Peyer's patch (tissue), 4 donors: ENCODE results near the gene RYK. TPM values are rescaled to one million over a fixed set of nuclear protein-coding genes. Genes with fewer than 3 reads are reported as not detected.

Experiments
- DNase-seq, 3 donors: peaks; one replicate each; pipeline ENCODE4 v3.0.0-alpha.2; 2017 to 2019
- H3K27ac ChIP-seq, 4 donors: fragments of 200-600 bp; sonication (generic); one replicate each; pipeline ENCODE4 v1.5.1; 2016 to 2019
- H3K27me3 ChIP-seq, 2 donors: fragments of 200-600 bp; sonication (generic); one replicate each; pipeline ENCODE4 v1.5.1; 2019
- H3K36me3 ChIP-seq, 3 donors: fragments of 200-600 bp; sonication (generic); one replicate each; pipeline ENCODE4 v1.5.1; 2016 to 2019
- H3K4me1 ChIP-seq, 4 donors: fragments of 200-600 bp; sonication (generic); one replicate each; pipeline ENCODE4 v1.5.1; 2016 to 2019
- H3K4me3 ChIP-seq, 4 donors: fragments of 200-600 bp; sonication (generic); 1 replicate in 3 of 4; 2 replicates in 1 of 4; pipeline ENCODE4 v1.5.1; 2016 to 2019; ENCODE audit warnings: mild to moderate bottlenecking in 1 of 4
- H3K9me3 ChIP-seq, 4 donors: fragments of 200-600 bp; sonication (generic); one replicate each; pipeline ENCODE4 v1.5.1; 2016 to 2019; ENCODE audit warnings: mild to moderate bottlenecking in 1 of 4
- CTCF ChIP-seq, 6 experiments: fragments of 450-650 bp in 4 of 6; fragments of 200-600 bp in 2 of 6; sonication (generic) in 1 of 6; IDR thresholded peaks; one replicate each; pipeline ENCODE4 v1.5.1; 2017 to 2019; ENCODE audit warnings: antibody characterized with exemption in 6 of 6, mild to moderate bottlenecking in 3 of 6, moderate library complexity in 1 of 6
- POLR2A ChIP-seq, 2 donors: fragments of 450-650 bp; IDR thresholded peaks; one replicate each; pipeline ENCODE4 v1.5.1; 2017; ENCODE audit warnings: antibody characterized with exemption in 2 of 2, mild to moderate bottlenecking in 2 of 2, moderate library complexity in 2 of 2
- total RNA-seq, 4 donors: library from RNA; depleted of rRNA; stranded (reverse); fragments of >200 nt; gene quantifications; one replicate each; pipeline ENCODE4 v1.1.0, GENCODE V29; 2016

Gene RYK
- total RNA-seq, result 10 to 100 TPM; 24.3 to 71.4 (median 38.2) TPM

DNA sequence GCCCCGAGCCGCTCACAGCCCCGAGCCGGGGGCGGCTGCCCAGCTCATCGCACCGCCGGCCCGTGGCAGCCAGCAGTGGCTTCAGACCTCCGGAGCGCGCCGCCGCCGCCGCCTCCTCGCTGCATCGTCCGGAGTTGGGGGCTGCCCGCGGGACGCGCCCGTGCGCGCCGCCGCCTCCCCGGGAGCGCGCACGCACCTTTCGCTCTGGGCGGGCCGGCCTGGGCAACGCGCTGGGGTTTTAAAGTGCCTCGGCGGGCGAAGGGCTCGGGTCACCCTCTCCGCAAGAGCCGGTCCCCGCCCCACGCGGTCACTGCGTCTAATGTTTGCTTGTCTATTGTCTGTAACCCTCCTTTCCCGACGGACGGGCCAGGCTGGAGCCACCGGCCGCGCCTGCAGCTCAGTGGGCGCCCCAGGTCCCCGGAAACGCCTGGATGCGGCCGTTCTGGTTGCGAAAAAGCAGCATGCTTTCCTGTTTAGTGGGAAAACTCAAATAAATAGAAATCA, at the start of gene RYK:
Gene RYK (minus strand): TSS at position 143 of the 504 bp plus-strand sequence. CDS start 205 bp downstream, outside the sequence.
- DNase-seq, result peak; percentile 65 to 90 (median 88)
- peaks cover 0 to 19% (median 0%) of the 10 kb centered on the region in 4 donors for H3K4me1 ChIP-seq
- peak; percentile 47 to 59 for TF ChIP-seq POLR2A (IDR thresholded peaks at IDR 0.05)
- no peak for TF ChIP-seq CTCF (IDR thresholded peaks at IDR 0.05)

GRCh38 chr3:134299888-134300206, 49.2 kb upstream of the RYK start:
- H3K4me3 ChIP-seq, result no peak overlapping the region
- no peaks in the 10 kb centered on the region for H3K9me3 ChIP-seq
- no peaks in the 10 kb centered on the region for H3K4me1 ChIP-seq
- no peaks in the 10 kb centered on the region for H3K36me3 ChIP-seq
- no peak for DNase-seq
- H3K27me3 ChIP-seq, result no peaks in the 10 kb centered on the region
- H3K27ac ChIP-seq, result no peak overlapping the region
- TF ChIP-seq POLR2A (IDR thresholded peaks at IDR 0.05) (no peak), CTCF (IDR thresholded peaks at IDR 0.05) (no peak)

More for the DNA sequence above, at the start of gene RYK:
- Histone ChIP-seq H3K9me3 (no peaks in the 10 kb centered on the region), H3K4me3 (peak within 1 kb of the TSS; percentile 77 to 97 (median 88)), H3K27ac (peak within 1 kb of the TSS; percentile 86 to 95 (median 90)), H3K27me3 (no peaks in the 10 kb centered on the region), H3K36me3 (no peaks in the 10 kb centered on the region)

- no peak for DNase-seq
- Histone ChIP-seq H3K27me3 (no peaks in the 10 kb centered on the region), H3K4me3 (no peak overlapping the region), H3K9me3 (no peaks in the 10 kb centered on the region), H3K27ac (no peak overlapping the region), H3K4me1 (no peaks in the 10 kb centered on the region), H3K36me3 (no peaks in the 10 kb centered on the region)
- TF ChIP-seq CTCF (IDR thresholded peaks at IDR 0.05) (peak in 3 of 6 experiments; percentile 51), POLR2A (IDR thresholded peaks at IDR 0.05) (no peak)
These were observed 48.7 kb upstream of the RYK start for GRCh38 chr3:134299185-134299887.

- Histone ChIP-seq H3K27ac (no peak overlapping the region), H3K4me1 (no peaks in the 10 kb centered on the region), H3K27me3 (no peaks in the 10 kb centered on the region), H3K36me3 (no peaks in the 10 kb centered on the region), H3K4me3 (no peak overlapping the region), H3K9me3 (no peaks in the 10 kb centered on the region)
- TF ChIP-seq CTCF (IDR thresholded peaks at IDR 0.05), result no peak
- TF ChIP-seq POLR2A (IDR thresholded peaks at IDR 0.05), result no peak
- no peak for DNase-seq
These were observed 47.6 kb upstream of the RYK start for GRCh38 chr3:134298249-134298648.

- no peak overlapping the region for H3K4me3 ChIP-seq
- no peaks in the 10 kb centered on the region for H3K36me3 ChIP-seq
- H3K4me1 ChIP-seq, result no peaks in the 10 kb centered on the region
- no peak overlapping the region for H3K27ac ChIP-seq
- no peaks in the 10 kb centered on the region for H3K27me3 ChIP-seq
- H3K9me3 ChIP-seq, result no peaks in the 10 kb centered on the region
- TF ChIP-seq POLR2A (IDR thresholded peaks at IDR 0.05), result no peak
- TF ChIP-seq CTCF (IDR thresholded peaks at IDR 0.05), result no peak
- DNase-seq, result no peak
These were observed 46.0 kb upstream of the RYK start for GRCh38 chr3:134296616-134297015.
